ENCODE results near the gene GRID2.

GRCh38 chr4:93267747-93268146 lies 964.0 kb downstream of the GRID2 start:
- no peak for TF ChIP-seq EP300 (conservative IDR thresholded peaks at IDR 0.05; ENCODE audit: poor library complexity, severe bottlenecking)
- TF ChIP-seq EZH2 (IDR thresholded peaks at IDR 0.05; ENCODE audit: borderline replicate concordance, insufficient read depth, low read length, poor library complexity, severe bottlenecking) = no peak
- TF ChIP-seq CTCF (IDR thresholded peaks at IDR 0.05; ENCODE audit: poor library complexity, severe bottlenecking) = no peak
- TF ChIP-seq POLR2AphosphoS5 (IDR thresholded peaks at IDR 0.05) = no peak
- TF ChIP-seq RAD21 (conservative IDR thresholded peaks at IDR 0.05) = no peak
- no peak for TF ChIP-seq TAF1 (IDR thresholded peaks at IDR 0.05; ENCODE audit: low read depth)

All from neural cell (in vitro differentiated cells).